HG03342 (cell line): ENCODE results near the gene DNAJC24.

Experiments used
- ATAC-seq: cut with Tn5 transposase; IDR thresholded peaks from one replicate; pipeline ENCODE4 v1.9.1; 2021; ENCODE audit warnings: mild to moderate bottlenecking, moderate library complexity; ENCODE audit not compliant: unreplicated experiment

The DNAJC24 gene

GRCh38 chr11:31414338-31414737 is 44.7 kb downstream of the DNAJC24 start:
- ATAC-seq: no peak

DNA sequence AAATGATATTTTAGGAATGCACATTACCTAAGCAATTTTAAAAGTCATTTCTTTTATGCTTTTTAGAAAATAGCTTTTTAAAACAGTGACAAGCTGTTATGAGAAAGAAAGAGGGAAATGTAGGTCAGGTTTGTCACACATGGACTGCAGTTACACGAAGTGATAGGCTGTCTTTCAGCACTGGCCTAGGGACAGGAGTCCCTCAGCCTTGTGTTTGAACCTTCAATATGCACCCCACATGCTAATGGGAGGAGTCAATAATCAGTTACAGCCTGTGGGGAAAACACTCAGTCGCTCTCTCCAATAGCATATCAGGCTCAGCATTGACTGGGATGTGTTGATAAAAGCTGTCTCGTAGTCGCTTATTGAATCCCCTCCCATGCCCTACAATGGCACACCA is 45.8 kb downstream of the DNAJC24 start:
- no peak for ATAC-seq

GRCh38 chr11:31417357-31417756 is 47.7 kb downstream of the DNAJC24 start:
- no peak for ATAC-seq

DNA sequence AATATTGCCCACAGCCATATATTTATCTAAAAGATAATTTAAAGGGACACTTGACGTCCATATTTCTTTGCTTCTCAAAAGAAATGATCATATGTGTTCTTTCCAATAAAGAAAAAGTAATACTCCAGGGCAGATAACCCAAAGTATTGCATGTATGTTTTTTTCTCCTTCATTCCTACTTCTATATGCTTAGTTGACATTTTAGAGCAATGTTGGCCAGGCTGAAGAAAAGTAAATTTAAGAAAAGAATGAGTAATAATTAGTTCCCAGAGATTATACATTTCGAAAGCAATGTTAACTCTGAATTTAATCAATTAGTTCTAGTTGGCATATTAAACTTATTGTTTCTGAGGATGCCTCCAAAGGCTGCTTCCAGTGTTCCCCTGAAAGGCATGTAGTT is 48.2 kb downstream of the DNAJC24 start:
- ATAC-seq: no peak

DNA sequence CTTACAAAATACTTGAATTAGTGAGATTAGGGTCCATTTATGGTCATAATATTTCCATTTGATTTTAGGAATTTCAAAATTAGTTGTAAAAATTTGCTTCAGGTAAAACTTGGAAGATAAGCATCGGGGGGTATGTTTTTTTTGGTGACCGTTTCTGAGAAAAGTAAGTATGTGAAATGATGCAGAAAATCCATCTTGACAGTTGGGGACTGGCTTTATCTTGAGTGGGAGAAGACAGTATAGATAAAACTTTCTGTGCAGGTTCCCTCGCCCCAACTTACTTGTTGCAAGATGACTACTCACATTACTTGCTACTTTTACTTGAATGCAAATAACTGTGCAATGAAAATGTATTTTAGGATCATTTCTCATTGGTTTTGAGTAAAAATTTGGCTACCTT is 49.5 kb downstream of the DNAJC24 start:
- ATAC-seq: no peak

- no peak for ATAC-seq
Observed at GRCh38 chr11:31419669-31420068, 50.0 kb downstream of the DNAJC24 start.

DNA sequence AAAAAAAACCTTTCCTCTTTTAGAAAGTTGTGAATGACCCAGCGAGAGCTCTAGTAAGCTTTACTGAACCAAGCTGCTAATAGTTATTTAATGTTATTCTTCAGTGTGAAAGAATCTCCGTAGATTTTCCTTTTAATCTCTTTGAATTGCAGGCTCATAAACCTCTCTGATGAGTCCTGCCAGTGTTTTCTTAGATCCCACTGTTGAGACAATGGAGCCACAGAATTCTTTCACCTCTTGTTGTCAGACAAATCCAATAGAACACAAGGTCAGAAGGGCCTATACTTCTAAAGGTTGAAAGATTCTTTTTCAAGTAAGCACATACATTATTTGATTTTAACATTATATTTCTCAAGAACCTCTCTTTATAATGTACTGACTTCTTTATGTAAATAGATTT is 52.2 kb downstream of the DNAJC24 start:
- no peak for ATAC-seq

DNA sequence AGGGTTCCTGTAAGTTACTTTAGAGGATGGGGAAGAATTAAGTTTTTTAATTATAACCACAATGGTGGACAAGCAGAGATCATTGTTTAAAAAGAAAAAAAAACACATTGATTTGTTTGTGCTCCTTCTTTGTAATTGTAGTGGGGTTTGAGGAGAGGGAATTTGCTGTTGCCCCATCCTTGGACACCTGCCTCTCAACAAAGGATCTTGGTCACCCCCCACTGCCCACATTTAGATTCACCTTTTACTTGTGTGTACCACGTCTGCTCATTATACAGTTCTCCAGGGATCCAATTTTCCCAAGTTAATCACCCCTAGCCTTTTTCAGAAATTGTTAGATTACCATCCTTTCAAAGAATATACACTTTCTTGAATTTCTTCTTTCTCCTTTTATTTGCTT is 53.0 kb downstream of the DNAJC24 start:
- no peak for ATAC-seq

GRCh38 chr11:31424652-31425051 is 55.0 kb downstream of the DNAJC24 start:
- no peak for ATAC-seq

- no peak for ATAC-seq
Observed at GRCh38 chr11:31433851-31434250, 64.2 kb downstream of the DNAJC24 start.

DNA sequence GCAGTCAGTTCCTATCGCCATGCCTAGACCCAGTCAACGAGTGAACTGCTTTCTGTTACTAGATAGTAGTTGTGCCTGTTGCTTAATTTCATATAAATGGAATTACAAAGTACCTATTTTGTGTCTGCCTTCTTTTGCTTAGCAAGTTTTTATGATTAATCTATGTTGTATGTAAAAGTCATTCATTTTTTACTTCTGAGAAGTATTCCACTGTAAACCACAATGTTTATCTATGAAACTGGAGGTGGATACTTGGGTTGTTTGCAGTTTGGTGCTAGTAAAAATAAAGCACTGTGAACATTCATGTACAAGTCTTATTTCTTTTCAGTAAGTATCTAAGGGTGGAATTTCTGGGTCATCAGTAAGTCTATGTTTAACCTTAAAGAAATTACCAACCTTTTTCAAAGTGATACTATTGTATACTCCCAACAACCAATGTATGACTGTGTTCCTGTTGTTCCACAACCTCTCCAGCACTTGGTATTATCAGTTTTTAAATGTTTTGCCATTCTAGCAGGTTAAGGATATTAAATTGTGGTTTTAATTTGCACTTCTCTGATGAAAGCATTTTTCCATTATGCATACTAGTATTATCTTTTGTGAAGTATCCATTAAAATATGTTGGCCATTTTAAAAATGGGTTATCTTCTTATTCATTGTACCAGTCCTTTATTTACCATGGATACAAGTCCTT is 68.2 kb downstream of the DNAJC24 start:
- no peak for ATAC-seq

DNA sequence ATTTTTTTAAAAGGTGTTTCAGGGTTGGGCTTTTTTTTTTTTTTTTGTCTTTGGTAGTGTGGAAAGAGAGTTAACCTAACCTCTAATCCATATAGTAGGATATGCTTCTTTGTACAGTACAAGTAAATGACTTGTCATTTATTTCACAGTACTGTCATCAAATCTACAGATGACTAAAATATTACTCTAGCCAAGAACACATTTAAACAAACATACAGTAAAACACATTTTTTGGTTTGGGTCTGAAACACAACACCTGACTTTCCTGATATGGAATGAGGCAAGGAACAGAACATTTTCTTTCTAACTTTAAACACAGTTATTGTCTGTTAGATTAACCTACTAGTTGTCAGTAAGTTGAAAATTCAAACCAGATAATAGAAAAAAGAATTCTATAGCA is 71.6 kb downstream of the DNAJC24 start:
- no peak for ATAC-seq

DNA sequence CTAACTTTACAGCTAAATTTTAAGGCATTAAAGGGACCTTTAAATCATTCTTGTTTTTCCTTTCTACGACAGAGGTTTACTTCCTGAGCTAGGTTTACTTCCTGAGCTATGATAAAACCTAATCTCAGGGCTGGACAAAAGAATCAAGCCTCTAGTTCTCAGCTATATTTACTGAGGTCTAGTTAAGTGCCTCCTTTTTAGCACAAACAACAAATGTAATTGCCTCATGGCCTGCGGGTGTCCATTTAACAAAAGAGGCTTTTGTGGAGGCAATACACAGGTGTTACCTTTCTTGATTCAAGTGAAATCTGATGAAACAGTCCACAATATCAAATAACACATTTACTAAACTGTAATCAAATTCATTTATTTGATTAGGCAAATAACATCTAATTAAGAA is 72.4 kb downstream of the DNAJC24 start:
- no peak for ATAC-seq

DNA sequence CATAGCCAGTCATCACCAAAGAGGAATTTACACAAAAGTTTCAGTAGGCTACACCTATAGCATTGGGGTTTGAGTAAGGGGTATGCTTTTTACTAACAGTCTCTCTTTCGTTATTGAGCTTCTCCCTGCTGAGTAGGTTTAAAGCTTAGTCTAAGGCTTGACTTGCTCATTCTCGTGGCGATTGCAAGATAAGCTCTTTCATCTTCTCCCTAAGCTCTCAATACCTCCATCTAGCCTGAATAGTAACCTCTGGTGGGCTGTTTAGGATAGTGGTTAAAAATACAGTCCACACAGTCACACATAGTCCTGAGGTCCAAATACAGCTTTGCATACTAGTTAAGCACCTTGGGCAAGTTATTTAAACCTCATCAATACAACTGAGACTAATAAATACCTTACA is 74.1 kb downstream of the DNAJC24 start:
- no peak for ATAC-seq

GRCh38 chr11:31445621-31446020 is 76.0 kb downstream of the DNAJC24 start:
- ATAC-seq: no peak

- no peak for ATAC-seq
Observed at GRCh38 chr11:31449040-31449439, 79.4 kb downstream of the DNAJC24 start.

GRCh38 chr11:31450841-31451240 is 81.2 kb downstream of the DNAJC24 start:
- no peak for ATAC-seq

GRCh38 chr11:31455177-31455576 is 85.5 kb downstream of the DNAJC24 start:
- no peak for ATAC-seq

DNA sequence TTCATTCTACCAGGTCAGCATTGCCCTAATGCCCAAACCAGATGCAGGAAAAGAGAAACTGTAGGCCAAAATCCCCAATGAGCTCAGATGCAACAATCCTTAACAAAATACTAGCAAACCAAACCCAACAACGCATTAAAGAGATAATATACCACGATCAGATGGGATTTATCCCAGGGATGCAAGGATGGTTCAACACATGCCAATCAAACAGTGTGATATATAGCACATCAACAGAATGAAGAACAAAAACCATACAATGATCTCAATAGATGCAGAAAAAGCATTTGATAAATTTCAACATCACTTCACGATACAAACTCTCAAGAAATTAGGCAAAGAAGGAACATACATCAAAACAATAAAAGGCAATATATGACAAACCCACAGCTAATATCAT is 94.8 kb downstream of the DNAJC24 start:
- no peak for ATAC-seq

GRCh38 chr11:31474083-31474482 is 104.4 kb downstream of the DNAJC24 start:
- no peak for ATAC-seq

DNA sequence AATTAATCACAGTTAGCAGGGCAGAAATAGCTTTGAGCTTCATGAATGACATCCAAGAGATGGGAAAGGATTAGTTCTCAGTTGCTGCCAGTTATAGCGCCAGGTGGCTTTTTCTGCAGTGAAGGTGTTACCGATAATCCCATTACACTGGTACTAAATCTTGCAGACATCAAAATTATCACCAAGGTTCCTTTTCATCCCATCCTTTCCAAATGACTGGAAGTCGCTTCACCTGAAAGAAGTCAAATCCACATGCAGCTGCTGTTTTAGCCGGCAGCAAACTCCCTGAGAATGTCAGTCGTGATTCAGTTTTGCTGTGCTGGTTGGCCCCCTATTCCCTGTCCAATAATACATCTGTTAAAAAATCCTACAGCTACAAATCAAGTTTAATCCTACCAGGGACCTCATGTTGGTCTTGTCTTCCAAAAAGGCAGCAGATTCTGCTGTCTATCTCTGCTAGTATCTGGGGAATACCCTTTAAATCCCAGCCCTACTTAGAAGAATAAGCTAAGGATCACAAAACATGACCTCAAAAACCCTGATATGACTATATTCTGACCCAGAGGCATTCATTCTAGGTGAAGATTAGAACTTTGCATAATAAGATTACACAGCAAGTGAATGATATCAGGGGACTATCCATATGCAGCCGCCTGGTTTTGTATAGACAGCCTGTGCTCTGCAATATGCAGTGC is 108.0 kb downstream of the DNAJC24 start:
- ATAC-seq: no peak

DNA sequence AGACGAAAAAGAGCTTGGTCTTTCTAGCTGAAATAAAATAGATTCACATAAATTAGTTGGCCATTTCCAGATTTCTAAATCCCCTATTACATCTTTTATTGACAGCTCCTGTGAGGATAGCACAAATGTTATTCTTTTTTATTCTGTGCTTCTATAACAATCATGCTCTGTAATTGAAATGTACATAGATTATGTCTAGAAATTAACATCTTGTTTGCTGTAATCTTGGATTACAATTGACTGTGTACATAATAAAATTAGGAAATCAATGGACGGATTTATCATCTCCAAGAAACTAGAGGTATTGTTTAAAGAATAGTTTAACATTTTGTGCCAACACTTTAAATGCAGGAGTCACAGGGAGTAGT is 108.5 kb downstream of the DNAJC24 start:
- ATAC-seq: no peak

- ATAC-seq: no peak
Observed at GRCh38 chr11:31479066-31479465, 109.4 kb downstream of the DNAJC24 start.
